Measurements from ENCODE around the gene CELF4.

Gene CELF4

DNA sequence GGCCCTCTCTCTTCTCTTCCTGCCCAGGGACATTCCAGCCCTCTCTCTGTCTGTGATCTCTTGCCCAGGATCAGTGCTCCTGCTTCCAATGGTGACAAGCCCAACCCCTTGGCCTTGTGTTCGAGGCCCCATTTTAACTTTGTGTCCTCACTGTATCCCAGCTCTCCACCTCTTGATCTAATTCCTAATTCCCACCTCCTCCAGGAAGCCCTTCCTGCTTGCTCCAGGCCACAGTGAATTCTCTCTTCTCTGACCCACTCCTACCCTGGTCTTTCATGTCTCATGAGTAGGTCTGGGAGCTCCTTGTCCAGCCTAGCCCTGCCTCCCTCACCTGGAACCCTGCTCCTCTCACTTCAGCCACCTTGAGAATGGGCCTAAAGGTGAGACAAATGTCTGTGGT, 249.1 kb downstream of the CELF4 start:
- TF ChIP-seq GATA2 (IDR thresholded peaks at IDR 0.05; ENCODE audit: low read depth, low read length) (no peak), GATA3 (IDR thresholded peaks at IDR 0.05; ENCODE audit: low read depth, low read length) (no peak)

DNA sequence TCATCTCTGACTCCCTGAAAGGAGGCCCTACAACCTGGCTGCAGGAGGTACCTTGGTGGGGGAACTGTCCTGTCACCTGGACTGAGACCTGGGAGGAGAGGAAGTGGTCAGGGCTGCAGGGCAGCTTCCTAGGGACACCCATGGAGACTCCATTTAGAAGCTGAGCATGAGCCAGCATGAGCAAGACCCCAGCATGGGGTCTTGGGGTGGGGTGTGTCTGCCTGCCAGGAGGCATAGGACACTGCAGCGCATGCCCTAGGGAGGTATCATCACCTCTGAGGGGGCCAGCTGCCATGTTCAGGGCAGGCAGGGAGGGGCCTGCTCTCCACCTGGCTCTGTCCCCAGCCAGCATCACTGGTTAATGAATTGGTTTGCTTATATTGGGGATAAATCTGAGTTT, 249.7 kb downstream of the CELF4 start:
- TF ChIP-seq GATA2 (IDR thresholded peaks at IDR 0.05; ENCODE audit: low read depth, low read length), result no peak
- TF ChIP-seq GATA3 (IDR thresholded peaks at IDR 0.05; ENCODE audit: low read depth, low read length), result no peak

DNA sequence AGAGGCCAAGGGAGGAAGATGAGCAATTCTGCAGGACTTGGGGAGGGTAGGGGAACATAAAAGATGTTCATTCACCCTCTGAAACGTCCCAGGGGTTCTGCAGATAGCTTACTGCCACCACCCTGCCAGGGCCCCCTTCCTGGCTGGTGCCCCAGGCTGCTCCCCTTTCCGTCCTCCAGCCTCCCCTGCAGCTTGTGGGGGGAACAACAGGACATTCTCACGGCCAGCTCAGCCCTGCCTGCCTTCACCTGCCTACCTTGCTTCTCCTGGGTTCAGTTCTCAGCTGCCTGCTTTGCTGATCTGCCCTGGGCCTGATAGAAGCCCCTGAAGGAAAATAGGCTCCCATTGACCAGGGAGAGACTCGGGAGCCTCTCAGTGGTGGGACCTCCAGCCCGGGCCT, 251.1 kb downstream of the CELF4 start:
- TF ChIP-seq GATA3 (IDR thresholded peaks at IDR 0.05; ENCODE audit: low read depth, low read length) (no peak), GATA2 (IDR thresholded peaks at IDR 0.05; ENCODE audit: low read depth, low read length) (no peak)

DNA sequence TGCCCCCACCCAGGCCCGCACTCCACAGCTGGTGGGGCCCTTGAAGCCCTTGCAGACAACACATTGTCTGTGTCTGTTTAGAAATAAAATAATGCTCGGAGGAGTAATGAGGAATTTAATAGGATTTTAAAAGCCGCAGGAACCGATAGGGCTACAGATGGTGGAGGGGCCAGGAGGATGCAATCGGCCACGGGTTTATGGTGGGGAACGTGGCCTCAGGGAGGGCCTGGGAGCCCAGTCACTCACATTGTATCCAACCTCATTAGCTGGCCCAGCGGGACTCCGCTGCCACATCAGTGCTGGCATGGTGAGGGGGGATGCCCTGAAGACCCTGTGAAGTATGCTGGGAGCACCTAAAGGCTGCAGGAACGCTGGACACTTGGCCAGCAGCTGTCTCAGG, 252.0 kb downstream of the CELF4 start:
- TF ChIP-seq GATA2 (IDR thresholded peaks at IDR 0.05; ENCODE audit: low read depth, low read length) (no peak), GATA3 (IDR thresholded peaks at IDR 0.05; ENCODE audit: low read depth, low read length) (no peak)

DNA sequence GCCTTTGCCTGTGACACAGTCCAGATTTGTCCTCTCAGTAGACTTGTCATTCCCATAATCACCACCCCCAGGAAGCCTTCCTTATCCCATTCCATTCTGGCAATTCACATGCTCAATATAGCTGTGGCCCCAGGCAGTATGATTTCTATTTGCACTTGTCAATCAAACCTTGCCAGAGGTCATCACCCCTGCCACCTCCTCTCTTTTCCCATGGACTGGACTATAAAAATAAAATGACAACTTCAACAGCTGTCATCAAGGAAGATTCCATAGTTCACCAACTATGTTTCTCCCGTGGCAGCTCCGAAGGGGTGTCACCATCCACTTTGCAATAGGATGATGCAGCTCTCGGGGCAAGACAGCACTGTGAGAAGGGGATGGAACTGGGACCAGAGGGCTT, 255.7 kb downstream of the CELF4 start:
- TF ChIP-seq GATA3 (IDR thresholded peaks at IDR 0.05; ENCODE audit: low read depth, low read length) (no peak), GATA2 (IDR thresholded peaks at IDR 0.05; ENCODE audit: low read depth, low read length) (no peak)

DNA sequence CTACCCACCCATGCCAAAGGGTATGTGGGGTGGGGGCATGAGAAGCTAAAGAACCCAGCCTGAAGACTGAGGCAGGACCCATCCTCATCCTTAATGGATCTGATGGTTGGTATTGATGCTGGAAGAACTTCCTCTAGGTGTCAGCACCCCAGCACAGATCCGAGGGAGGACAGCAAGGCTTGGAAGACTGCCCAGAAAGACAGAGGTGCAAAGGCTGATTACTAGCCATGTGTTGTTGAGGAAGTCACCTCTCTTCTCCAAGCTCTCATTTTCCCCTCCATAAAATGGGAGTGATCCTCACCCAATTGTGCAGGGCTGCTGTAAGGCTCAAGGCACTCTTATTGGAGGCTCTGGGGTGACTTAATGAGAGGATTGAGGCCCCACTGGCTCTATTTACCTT, 256.5 kb downstream of the CELF4 start:
- TF ChIP-seq GATA3 (IDR thresholded peaks at IDR 0.05; ENCODE audit: low read depth, low read length) (no peak), GATA2 (IDR thresholded peaks at IDR 0.05; ENCODE audit: low read depth, low read length) (no peak)

DNA sequence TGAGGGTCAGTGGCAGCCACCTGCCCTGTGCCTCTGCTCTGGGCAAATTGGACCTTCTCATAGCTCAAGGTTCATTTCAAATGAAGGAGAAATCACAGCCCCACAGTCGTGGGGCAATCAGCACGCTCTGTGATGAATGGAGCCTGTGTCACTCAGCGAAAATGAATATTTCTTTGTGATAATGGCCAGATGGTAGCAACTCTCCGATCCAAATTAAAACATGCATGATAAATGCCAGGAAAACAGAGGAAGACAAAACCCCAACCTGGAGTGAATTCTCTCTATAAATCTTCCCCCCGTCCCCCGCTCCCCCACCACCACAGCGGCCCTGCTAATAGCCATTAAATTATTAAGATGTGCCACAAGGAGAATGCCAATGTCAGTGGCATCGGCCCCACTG, 258.4 kb downstream of the CELF4 start:
- TF ChIP-seq GATA3 (IDR thresholded peaks at IDR 0.05; ENCODE audit: low read depth, low read length), result no peak

DNA sequence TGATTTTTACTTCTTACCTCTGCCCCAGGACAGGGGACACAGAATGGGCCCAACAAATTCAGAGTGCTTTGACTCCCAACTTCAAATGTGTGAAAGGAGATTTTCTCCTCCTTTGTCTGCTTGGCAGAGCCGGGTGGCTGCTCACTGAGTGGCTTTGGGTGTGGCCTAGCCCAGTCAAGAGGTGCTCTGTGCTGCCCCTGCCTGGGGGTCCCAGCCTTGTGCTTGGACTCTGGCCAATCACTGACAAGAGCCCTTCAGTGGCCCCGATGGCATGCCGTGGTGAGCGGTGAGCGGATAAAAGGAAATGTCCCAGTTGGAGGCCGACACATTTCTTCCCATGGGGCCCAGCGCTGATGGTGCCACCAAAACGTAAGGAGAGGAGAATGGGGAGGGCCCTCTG, 259.2 kb downstream of the CELF4 start:
- no peak for TF ChIP-seq GATA2 (IDR thresholded peaks at IDR 0.05; ENCODE audit: low read depth, low read length)
- no peak for TF ChIP-seq GATA3 (IDR thresholded peaks at IDR 0.05; ENCODE audit: low read depth, low read length)

DNA sequence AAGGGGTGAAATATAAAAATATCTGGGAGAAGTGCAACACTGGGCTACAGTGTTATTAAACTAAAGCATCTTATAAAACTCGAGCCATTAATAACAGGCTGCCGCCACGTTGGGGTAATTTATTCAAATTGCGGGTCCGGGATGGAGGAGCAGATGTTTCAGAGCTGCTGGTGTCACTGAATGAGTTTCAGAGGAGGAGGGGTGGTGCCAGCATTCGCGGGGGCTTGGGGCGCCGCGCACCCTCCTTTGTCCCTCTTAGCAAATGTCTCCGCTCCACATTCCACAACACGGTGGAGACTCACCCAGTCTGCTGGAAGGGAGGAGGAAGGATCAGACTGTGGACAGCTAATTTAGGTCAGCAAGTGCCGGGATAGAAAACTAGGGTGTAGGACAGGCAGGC, 260.5 kb downstream of the CELF4 start:
- TF ChIP-seq GATA2 (IDR thresholded peaks at IDR 0.05; ENCODE audit: low read depth, low read length) (no peak), GATA3 (IDR thresholded peaks at IDR 0.05; ENCODE audit: low read depth, low read length) (no peak)

DNA sequence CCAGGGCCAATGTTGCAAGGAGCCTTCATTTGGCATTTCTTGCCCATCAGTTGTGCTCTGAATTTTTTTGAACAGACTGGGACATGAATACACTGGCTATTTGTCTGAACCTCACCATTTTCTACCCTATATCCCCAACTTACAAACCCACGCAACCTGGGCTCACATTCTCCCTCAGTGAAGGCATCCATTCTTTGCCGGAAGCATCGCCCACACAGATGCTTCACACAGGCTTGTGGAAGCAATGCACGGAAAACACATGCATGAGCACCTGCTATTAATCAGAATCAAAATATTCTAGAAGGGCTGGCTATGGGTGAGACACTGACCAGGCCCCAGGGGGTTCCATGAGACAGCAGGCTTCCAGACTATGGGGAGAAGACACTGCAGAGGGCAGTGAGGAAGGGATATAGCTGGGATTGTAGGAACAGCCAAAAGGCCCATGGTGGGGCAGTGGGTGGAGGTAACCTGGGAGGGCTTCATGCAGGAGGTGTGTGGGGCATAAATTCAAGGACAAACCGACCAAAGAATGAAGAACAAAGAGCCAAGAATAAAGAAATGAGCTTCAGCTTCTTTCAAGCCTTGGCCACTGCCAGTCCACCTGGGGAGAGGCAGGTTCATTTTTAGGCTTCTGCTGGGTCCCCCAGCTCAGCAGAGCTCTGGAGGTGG, 261.5 kb downstream of the CELF4 start:
- TF ChIP-seq GATA2 (IDR thresholded peaks at IDR 0.05; ENCODE audit: low read depth, low read length), result no peak
- TF ChIP-seq GATA3 (IDR thresholded peaks at IDR 0.05; ENCODE audit: low read depth, low read length), result no peak

DNA sequence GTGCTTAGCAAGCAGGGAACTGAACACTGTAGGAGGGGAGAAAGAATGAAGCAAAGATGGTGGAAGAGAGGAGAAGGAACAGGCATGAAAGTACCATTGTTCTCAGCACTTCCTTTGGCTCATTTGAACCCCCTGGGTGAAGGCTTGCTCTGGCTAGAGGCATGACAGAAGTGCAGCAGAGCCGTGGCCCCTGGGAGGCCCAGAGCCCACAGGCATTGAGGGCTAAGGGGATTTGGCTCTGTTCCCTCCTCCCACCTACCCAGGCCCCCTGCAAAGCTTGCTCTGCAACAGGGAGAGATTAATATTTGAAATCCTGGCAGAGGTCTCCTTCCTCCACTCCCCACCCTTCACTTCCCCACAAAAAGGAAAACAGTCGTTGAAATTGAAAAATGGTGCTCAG, 262.6 kb downstream of the CELF4 start:
- no peak for TF ChIP-seq GATA3 (IDR thresholded peaks at IDR 0.05; ENCODE audit: low read depth, low read length)
- no peak for TF ChIP-seq GATA2 (IDR thresholded peaks at IDR 0.05; ENCODE audit: low read depth, low read length)

DNA sequence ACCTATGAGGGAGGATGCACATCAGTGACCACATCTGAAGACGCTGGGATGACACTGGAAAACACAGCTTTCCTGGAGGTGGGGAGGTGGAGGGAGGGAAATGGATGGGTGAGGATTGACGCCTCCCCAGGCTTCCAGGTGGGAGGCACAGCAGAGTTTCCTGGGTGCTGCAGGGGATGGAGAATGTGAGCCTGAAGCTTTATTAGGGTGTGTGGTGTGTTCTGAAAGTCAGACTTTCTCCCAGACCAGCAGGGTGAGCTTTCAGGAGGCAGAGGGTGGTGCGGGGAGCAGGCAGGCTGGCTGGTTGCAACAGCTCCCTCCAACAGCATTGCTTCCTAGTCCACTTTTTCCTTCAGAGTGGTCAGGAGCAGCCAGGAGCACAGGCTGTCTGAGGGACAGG, 263.1 kb downstream of the CELF4 start:
- TF ChIP-seq GATA3 (IDR thresholded peaks at IDR 0.05; ENCODE audit: low read depth, low read length) (no peak), GATA2 (IDR thresholded peaks at IDR 0.05; ENCODE audit: low read depth, low read length) (no peak)

DNA sequence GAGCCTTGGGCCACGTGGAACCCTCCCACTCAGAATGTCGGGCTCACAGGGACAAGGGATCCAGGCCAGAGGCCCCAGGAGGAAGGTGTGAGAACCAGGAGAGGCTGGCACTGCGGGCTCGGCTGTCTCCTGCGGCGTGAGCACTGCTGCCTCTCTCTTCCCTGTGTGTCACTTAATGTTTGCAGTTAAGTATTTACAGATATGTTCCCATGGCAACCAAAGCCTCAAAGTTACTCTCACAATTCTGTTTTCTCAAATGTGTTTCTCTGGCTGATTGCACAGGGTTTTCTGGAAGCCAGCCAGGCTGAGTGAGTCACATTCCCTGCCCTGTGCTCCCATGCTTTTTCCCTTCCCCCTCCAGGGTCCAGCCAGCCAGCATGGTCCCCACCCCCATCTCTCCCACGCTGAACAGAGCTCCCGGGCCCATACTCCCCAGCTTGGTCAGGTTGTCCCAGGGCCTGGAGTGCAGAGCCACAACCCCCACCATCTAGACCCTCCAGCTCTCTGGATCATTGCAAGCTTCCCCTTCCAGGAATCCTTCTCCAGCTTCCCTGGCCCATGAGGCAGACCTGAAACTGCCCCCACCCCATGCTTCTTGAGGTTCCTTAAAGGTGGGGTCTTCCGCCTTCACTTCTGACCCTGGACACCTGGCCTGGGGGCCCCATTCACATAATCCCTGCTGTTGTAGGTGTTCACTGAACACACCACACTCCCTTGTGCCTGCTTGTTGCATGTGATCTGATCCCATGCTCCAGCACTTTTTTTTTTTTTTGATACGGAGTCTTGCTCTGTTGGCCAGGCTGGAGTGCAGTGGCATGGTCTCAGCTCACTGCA, 265.9 kb downstream of the CELF4 start:
- TF ChIP-seq GATA2 (IDR thresholded peaks at IDR 0.05; ENCODE audit: low read depth, low read length) (no peak), GATA3 (IDR thresholded peaks at IDR 0.05; ENCODE audit: low read depth, low read length) (no peak)

DNA sequence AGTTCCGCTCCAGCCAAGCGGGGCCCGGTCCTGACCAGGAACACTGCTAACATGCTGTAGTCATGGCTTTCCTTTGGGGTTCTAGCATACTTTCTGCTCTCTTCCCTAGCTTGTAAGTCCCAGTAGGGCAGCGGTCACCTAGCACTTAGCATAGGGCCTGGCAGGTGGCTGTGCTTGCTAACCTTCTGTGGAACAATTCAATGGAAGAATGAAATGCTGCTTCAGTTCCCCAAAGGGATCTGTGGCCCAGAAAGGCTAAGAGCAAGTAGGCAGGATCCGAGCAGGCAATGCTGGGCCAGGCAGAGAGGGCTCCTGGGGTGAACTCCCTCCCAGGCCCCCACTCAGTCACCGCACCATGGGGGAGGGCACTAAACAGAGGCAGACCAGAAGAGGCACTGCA, 266.8 kb downstream of the CELF4 start:
- no peak for TF ChIP-seq GATA3 (IDR thresholded peaks at IDR 0.05; ENCODE audit: low read depth, low read length)
- TF ChIP-seq GATA2 (IDR thresholded peaks at IDR 0.05; ENCODE audit: low read depth, low read length), result no peak

DNA sequence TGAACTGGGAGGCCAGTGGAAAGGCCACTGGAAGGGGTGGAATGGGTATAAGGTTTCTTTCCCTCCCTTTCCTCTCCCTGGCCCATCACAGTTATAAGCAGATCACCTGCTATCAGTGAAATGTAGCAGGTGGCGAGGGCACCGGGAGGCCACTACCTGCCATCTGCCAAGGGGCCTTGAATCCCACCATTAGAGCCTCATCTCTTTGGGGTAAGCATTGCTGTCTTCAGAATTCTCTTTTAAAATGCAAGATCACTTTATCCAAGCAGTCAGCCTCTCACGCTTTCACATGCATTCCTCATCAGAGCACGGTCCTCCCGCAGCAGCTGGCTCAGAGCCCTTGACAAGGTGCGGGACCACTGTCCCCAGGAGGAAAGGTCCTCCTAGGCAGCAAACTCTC, 268.5 kb downstream of the CELF4 start:
- TF ChIP-seq GATA3 (IDR thresholded peaks at IDR 0.05; ENCODE audit: low read depth, low read length) (no peak), GATA2 (IDR thresholded peaks at IDR 0.05; ENCODE audit: low read depth, low read length) (no peak)

All from SH-SY5Y (cell line).